ENCODE data around the gene CEBPB. TPM values are rescaled to one million over a fixed set of nuclear protein-coding genes. Genes with fewer than 3 reads are reported as not detected.

CEBPB gene
- 139 TPM for polyA plus RNA-seq (2012; ENCODE audit: insufficient read depth, insufficient read length, low read depth)

DNA sequence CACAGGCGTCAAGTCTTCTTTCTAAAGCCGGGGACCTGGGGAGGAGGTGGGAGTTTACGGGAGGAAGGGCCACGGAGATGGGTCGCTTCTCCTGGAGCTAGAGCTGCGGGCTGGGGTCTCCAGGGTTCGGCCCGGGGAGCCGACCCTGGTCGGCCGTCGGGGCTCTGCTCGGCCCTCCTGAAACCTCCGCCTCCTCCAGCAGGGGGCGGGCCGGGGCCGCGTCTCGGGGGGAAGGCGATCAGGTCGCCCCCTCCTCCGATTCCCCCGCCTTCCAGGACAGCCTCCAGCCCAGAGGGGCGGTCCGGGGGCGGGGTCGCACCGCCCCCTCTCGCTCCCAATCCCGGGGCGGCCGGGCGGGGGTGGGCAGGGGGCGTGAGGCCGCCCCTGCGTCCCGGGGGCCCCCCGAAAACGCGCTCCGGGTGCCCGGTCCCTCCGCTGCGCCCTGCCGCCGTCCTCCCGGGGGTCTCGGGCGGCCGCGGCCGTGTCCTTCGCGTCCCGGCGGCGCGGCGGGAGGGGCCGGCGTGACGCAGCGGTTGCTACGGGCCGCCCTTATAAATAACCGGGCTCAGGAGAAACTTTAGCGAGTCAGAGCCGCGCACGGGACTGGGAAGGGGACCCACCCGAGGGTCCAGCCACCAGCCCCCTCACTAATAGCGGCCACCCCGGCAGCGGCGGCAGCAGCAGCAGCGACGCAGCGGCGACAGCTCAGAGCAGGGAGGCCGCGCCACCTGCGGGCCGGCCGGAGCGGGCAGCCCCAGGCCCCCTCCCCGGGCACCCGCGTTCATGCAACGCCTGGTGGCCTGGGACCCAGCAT, at the start of gene CEBPB:
CEBPB (plus strand) TSS at position 580 of the 814 bp plus-strand sequence; CDS start at position 784, 204 bp downstream.
- TF ChIP-seq, protein P1, sequence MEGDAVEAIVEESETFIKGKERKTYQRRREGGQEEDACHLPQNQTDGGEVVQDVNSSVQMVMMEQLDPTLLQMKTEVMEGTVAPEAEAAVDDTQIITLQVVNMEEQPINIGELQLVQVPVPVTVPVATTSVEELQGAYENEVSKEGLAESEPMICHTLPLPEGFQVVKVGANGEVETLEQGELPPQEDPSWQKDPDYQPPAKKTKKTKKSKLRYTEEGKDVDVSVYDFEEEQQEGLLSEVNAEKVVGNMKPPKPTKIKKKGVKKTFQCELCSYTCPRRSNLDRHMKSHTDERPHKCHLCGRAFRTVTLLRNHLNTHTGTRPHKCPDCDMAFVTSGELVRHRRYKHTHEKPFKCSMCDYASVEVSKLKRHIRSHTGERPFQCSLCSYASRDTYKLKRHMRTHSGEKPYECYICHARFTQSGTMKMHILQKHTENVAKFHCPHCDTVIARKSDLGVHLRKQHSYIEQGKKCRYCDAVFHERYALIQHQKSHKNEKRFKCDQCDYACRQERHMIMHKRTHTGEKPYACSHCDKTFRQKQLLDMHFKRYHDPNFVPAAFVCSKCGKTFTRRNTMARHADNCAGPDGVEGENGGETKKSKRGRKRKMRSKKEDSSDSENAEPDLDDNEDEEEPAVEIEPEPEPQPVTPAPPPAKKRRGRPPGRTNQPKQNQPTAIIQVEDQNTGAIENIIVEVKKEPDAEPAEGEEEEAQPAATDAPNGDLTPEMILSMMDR (IDR thresholded peaks at IDR 0.05; ENCODE audit: low read depth, low read length) = peak; percentile 68
- Histone ChIP-seq H3K9me3 (no peaks in the 10 kb centered on the region), H3K4me1 (peaks cover 5% of the 10 kb centered on the region; the same call in 1 of the 2 replicates), H3K36me3 (peaks cover 10% of the 10 kb centered on the region), H3K4me3 (ENCODE audit: low read depth, low read length) (peak within 1 kb of the TSS; percentile 80), H3K27me3 (peaks cover 2% of the 10 kb centered on the region; the same call in 1 of the 2 replicates)
- peak; percentile 95 for DNase-seq

DNA sequence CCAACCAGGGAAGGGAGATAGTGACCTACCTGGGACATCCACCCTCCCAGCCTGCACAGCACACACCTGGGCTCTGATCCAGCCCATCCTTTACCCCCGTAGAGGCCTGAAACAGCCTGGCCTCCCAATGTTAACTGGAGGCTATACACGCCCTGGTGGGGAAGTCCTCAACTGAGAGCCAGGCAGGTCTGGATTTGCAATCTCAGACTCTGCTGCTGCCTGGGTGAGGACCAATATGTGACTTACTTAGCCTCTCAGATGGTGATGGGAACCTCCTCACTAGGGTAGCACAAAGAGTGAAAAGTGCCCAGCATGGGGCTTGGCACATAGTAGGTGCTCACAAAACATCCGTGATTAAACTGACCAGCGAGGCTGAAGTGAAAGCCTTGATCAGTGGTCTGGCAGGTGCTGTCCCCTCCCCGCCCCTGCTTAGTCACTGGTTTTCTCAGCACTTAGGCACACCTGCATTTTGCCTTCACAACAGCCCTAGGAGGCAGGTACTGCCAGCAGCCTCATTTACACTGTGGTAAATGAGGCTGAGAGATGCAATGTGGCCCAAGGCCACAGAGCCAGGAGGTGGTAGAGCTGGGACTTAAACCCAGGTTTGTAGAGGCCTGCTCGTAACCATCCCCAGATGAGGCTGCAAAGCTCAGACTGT, 49.5 kb upstream of the CEBPB start:
- no peak for DNase-seq
- TF ChIP-seq, protein P1 (IDR thresholded peaks at IDR 0.05; ENCODE audit: low read depth, low read length) = no peak
- no peaks in the 10 kb centered on the region for H3K9me3 ChIP-seq
- peaks cover 34% of the 10 kb centered on the region for H3K36me3 ChIP-seq
- H3K27me3 ChIP-seq = no peaks in the 10 kb centered on the region
- no peaks in the 10 kb centered on the region for H3K4me1 ChIP-seq
- no peak overlapping the region for H3K4me3 ChIP-seq (ENCODE audit: low read depth, low read length)

DNA sequence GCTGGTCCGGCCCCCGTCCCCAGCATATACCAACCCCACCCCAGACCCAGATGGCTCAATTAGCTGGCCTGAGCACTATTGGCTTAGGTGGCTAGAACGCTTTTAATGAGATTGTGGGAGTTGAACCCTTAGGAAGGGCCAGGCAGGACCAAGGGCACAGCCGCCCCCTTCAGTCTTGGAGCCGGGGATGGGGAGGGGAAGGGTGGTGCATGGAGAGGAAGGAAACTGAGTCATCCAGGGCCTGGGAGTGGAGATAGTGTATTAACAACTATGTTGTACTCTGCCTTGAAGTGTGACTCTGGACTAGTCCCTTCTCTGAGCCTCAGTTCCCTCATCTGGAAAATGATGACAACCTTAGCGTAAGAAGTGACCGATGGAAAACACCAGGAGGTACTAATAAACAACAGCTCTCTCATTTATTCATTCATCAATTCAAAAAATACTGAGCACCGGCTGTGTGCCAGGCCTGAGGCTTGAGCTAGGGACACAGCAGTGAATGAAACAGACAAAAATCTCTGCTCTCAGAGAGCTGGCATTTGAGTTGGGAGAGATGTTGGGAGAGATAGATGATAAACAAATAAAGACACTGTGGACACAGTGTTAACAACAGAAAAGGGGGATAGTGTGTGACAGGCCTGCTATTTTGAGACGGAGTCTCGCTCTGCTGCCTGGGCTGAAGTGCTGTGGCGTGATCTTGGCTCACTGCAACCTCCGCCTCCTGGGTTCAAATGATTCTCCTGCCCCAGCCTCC, 48.6 kb upstream of the CEBPB start:
- Histone ChIP-seq H3K36me3 (peaks cover 34% of the 10 kb centered on the region), H3K27me3 (no peaks in the 10 kb centered on the region), H3K4me3 (ENCODE audit: low read depth, low read length) (no peak overlapping the region), H3K9me3 (no peaks in the 10 kb centered on the region), H3K4me1 (no peaks in the 10 kb centered on the region)
- TF ChIP-seq, protein P1 (IDR thresholded peaks at IDR 0.05; ENCODE audit: low read depth, low read length) = no peak
- DNase-seq = no peak

DNA sequence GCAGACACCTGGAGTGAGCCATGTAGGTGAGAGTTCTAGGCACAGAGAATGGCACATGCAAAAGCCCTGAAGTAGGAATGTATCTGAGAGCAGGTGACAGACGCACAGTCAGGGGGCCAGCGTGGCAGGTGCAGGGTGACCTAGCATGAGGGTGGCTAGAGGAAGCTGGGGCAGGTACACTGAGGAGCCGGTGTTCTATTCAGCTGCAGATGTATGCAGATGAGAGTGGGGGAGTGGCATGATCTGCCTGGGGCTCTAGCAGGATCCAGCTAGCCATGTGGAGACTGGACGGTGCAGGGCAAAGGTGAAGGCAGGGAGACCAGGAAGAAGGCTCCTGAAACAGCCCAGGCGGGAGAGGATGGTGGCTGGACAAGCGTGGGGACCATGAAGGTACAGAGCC, 47.8 kb upstream of the CEBPB start:
- no peak overlapping the region for H3K4me3 ChIP-seq (ENCODE audit: low read depth, low read length)
- no peaks in the 10 kb centered on the region for H3K27me3 ChIP-seq
- H3K4me1 ChIP-seq = no peaks in the 10 kb centered on the region
- TF ChIP-seq, protein P1 (IDR thresholded peaks at IDR 0.05; ENCODE audit: low read depth, low read length) = no peak
- no peak for DNase-seq
- H3K9me3 ChIP-seq = no peaks in the 10 kb centered on the region
- H3K36me3 ChIP-seq = peaks cover 30% of the 10 kb centered on the region

DNA sequence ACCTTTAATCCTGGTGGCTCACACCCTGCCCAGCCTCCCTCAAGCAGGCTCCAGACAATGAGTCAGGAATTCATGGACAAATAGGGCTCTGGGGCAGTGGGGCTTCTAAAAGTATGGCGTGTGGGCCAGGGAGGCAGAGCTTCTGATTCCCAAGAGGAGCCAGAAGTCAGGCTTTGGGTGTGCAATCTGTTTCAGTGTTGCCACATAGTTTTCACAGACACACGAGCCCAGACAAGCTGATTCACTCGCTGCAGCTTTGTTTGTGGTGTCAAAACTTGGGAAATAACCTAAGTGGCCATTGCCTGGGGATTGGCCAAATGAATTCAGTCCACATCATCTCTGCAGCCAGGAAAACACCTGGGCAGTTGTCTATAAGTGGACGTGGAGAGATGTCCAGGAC, 46.3 kb upstream of the CEBPB start:
- DNase-seq = no peak
- TF ChIP-seq, protein P1 (IDR thresholded peaks at IDR 0.05; ENCODE audit: low read depth, low read length) = no peak
- H3K9me3 ChIP-seq = no peaks in the 10 kb centered on the region
- H3K27me3 ChIP-seq = no peaks in the 10 kb centered on the region
- H3K4me3 ChIP-seq (ENCODE audit: low read depth, low read length) = no peak overlapping the region
- peaks cover 25% of the 10 kb centered on the region for H3K36me3 ChIP-seq
- H3K4me1 ChIP-seq = no peaks in the 10 kb centered on the region

All from BE2C (cell line).